Omental fat pad (tissue), 4 donors: ENCODE data around the gene CER1. TPM values are rescaled to one million over a fixed set of nuclear protein-coding genes. Genes with fewer than 3 reads are reported as not detected.

Experiments
- ATAC-seq: fragments of 150-250 bp; one replicate; pipeline ENCODE4 v1.9.1; 2016; ENCODE audit warnings: mild to moderate bottlenecking, moderate library complexity; ENCODE audit not compliant: low FRiP score
- DNase-seq: peaks from one replicate; pipeline ENCODE4 v3.0.0-alpha.2; 2019; ENCODE audit warnings: low spot score
- total RNA-seq, 4 donors: library from RNA; depleted of rRNA; stranded (reverse); fragments of >200 nt; gene quantifications; one replicate each; pipeline ENCODE4 v1.1.0, GENCODE V29; 2016
- TF ChIP-seq, protein P1 (sequence below), 3 donors: fragments of 450-650 bp; IDR thresholded peaks; one replicate each; pipeline ENCODE4 v1.5.1; 2016 to 2017; ENCODE audit warnings: antibody characterized with exemption in 3 of 3, mild to moderate bottlenecking in 3 of 3, moderate library complexity in 2 of 3

Gene CER1
- total RNA-seq, 4 donors from 2014 or later: 0.37 TPM; not detected in 3

DNA sequence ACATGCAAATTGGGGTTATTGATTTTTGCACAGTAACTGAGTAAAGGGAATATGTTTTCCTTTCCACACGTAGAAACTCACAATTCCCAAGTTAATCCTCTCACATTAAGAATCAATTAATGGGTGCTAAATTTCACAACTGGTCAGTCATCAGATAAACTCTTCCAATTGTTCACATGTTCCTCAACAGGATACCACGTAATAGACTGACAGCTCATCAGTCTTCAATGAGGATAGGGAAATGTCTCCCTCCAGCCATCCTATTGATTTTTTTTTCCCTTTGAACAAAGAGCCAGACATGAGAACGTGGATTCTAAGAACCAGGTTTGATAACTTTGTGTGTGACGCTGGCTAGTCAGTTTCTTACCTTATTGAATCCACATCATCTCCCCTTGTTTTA, 768 bp upstream of the CER1 start:
- DNase-seq (no peak), ATAC-seq (no peak)
- TF ChIP-seq, protein P1, sequence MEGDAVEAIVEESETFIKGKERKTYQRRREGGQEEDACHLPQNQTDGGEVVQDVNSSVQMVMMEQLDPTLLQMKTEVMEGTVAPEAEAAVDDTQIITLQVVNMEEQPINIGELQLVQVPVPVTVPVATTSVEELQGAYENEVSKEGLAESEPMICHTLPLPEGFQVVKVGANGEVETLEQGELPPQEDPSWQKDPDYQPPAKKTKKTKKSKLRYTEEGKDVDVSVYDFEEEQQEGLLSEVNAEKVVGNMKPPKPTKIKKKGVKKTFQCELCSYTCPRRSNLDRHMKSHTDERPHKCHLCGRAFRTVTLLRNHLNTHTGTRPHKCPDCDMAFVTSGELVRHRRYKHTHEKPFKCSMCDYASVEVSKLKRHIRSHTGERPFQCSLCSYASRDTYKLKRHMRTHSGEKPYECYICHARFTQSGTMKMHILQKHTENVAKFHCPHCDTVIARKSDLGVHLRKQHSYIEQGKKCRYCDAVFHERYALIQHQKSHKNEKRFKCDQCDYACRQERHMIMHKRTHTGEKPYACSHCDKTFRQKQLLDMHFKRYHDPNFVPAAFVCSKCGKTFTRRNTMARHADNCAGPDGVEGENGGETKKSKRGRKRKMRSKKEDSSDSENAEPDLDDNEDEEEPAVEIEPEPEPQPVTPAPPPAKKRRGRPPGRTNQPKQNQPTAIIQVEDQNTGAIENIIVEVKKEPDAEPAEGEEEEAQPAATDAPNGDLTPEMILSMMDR (IDR thresholded peaks at IDR 0.05): no peak

DNA sequence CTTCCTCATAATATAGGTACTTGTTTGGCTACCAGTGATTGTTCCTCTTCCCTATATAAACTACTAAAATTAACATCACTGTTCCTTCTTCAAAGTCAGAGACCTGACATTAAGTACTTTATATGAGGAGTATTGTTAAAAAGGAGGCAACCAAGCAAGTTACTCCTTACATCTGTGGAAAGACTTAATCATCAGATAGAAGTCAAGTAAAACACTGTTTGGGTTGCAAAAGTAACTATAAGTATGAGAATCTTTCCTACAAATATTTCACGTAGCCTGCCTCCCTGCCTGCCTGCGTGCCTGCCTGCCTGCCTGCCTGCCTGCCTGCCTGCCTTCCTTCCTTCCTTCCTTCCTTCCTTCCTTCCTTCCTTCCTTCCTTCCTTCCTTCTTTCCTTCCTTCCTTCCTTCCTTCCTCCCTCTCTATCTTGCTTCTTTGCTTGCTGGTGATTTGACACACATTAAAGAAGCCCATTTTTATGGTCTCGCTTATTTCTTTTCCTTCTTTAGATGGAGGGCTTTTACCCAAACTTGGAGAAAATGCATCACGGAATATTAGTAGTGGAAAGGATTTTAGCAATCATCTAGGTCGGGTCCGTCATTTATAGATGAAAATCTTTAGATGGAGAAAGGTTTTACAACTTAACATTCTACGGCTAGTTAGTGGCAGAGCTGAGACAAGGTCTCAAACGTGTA, 3.2 kb downstream of the CER1 start:
- TF ChIP-seq, protein P1 (IDR thresholded peaks at IDR 0.05): no peak
- ATAC-seq (no peak), DNase-seq (no peak)

DNA sequence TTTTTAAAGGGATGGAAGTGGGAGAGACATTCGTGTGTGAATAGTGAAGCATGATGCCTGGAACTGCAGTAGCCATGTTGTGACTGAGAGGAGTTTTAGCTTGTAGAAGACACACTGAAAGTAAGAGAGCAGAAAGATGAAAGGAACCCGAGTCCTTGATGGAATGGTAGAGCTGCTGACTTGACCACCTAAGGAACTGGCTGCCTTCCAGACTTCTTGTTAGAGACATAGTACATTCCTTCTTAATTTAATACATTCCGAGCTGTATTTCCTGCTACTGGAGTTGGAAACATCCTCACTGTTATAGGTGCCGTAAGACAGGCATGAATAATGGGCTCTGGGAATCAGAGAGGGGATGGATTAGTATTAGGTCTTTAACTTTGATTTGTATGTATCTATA, 7.4 kb downstream of the CER1 start:
- TF ChIP-seq, protein P1 (IDR thresholded peaks at IDR 0.05): no peak
- ATAC-seq: no peak
- no peak for DNase-seq

DNA sequence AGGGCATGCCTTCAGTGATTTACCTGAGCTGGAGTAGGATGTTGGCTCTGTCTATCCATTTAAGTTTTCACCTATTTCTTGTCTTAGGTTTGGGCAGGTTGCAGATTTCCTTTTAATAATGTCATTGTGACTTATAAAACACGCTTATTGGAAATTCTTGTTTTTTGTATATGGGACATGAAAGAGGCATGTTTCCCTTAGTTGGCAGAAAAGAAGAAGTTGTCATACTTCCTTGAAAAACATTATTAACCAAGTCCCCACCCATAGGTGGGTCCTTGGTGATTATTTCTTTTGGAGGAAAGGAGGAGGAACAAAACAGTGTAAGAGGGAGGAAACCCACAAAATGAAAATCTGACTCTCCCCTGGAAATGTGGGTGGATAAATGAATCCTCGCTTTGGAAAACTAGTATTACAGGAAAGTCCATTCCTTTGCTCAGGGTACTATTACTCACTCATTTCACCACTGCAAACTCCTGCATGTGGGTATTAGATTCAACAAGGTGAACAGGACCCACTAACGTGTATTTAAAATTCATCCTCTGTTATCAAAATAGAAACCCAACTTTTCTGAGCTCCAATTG, 9.3 kb downstream of the CER1 start:
- no peak for DNase-seq
- ATAC-seq: no peak
- TF ChIP-seq, protein P1 (IDR thresholded peaks at IDR 0.05): no peak

DNA sequence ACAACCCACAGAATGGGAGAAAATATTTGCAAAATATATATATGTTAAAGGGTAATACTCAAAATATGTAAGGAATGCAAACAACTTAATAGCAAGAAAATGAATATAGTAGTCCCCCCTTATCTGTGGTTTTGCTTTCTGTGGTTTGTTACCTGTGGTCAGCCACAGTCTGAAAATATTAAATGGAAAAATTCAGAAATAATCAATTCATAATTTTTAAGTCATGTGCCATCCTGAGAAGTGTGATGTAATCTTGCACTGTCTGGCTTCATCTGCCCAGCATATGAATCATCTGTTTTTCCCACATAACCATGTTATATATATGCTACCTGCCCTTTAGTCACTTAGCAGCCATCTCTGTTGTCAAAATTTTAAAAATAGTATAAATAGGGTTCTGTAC, 11.7 kb downstream of the CER1 start:
- TF ChIP-seq, protein P1 (IDR thresholded peaks at IDR 0.05): no peak
- DNase-seq (no peak), ATAC-seq (no peak)

DNA sequence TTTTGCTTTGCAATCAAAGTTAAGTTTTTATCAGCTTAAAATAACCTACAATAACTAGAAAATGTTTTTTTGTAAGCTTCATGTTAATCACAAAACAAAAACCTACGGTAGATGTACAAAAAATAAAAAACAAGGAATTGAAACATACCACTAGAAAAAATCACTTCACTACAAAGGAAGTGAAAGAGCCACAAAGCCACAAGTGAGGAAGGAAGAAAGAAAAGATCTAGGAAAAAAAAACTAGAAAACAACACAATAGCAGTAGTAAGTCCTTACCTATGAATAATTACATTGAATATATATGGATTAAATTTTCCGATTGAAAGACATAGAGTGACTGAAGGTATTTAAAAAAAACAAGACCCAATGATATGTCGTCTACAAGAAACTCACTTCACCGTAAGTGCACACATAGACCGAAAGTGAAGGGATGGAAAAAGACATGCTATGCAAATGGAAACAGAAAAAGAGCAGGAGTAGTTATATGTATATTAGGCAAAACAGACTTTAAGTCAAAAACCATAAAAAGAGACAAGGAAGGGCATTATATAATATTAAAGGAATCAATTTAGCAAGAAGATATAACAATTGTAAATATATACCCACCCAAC, 15.9 kb downstream of the CER1 start:
- DNase-seq: no peak
- TF ChIP-seq, protein P1 (IDR thresholded peaks at IDR 0.05): no peak
- no peak for ATAC-seq

DNA sequence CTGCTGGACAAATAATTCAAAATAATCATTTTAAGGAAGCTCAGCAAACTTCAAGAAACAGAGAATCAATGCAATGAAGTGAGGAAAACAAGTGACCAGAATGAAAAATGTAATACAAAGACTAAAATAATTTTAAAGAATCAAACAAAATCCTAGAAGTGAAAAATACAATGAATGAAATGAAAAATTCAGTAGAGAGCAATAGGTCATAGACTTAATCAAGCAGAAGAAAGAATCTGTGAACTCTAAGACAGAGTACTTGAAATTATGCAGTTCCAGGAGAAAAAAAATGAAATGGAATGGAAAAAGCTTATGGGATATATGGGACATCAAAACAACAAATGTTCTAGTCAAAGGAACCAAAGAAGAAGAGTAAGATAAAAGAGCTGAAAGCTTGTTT, 17.5 kb downstream of the CER1 start:
- TF ChIP-seq, protein P1 (IDR thresholded peaks at IDR 0.05): no peak
- no peak for DNase-seq
- ATAC-seq: no peak
